ENCODE data around the gene PKN2. TPM values are rescaled to one million over a fixed set of nuclear protein-coding genes. Genes with fewer than 3 reads are reported as not detected.
A peak's percentile ranks its signal among the peaks of the same experiment; 100 is the strongest.

The PKN2 gene
- total RNA-seq, 1 donor from 2014 or later, result 29.8 TPM

GRCh38 chr1:88746916-88747315, 62.8 kb downstream of the PKN2 start:
- Mint-ChIP-seq H3K4me3 (ENCODE audit: unreplicated experiment) (no peak overlapping the region), H3K36me3 (ENCODE audit: low read depth) (peaks cover 8% of the 10 kb centered on the region), H3K9me3 (ENCODE audit: low read depth) (no peaks in the 10 kb centered on the region), H3K4me1 (ENCODE audit: low read depth) (peaks cover 10% of the 10 kb centered on the region), H3K27me3 (ENCODE audit: low read depth) (no peaks in the 10 kb centered on the region), H3K27ac (ENCODE audit: unreplicated experiment) (no peak overlapping the region)
- DNase-seq (ENCODE audit: low spot score), result no peak
- TF ChIP-seq CTCF (IDR thresholded peaks at IDR 0.05), result no peak

- H3K27ac Mint-ChIP-seq (ENCODE audit: unreplicated experiment), result no peak overlapping the region
- no peaks in the 10 kb centered on the region for H3K4me1 Mint-ChIP-seq (ENCODE audit: low read depth)
- DNase-seq (ENCODE audit: low spot score), result no peak
- H3K36me3 Mint-ChIP-seq (ENCODE audit: low read depth), result peaks cover 3% of the 10 kb centered on the region
- no peaks in the 10 kb centered on the region for H3K27me3 Mint-ChIP-seq (ENCODE audit: low read depth)
- TF ChIP-seq CTCF (IDR thresholded peaks at IDR 0.05), result no peak
- H3K9me3 Mint-ChIP-seq (ENCODE audit: low read depth), result no peaks in the 10 kb centered on the region
- no peak overlapping the region for H3K4me3 Mint-ChIP-seq (ENCODE audit: unreplicated experiment)
Observed at GRCh38 chr1:88751714-88752113, 67.6 kb downstream of the PKN2 start.

GRCh38 chr1:88753506-88753905, 69.4 kb downstream of the PKN2 start:
- no peak for TF ChIP-seq CTCF (IDR thresholded peaks at IDR 0.05)
- no peaks in the 10 kb centered on the region for H3K27me3 Mint-ChIP-seq (ENCODE audit: low read depth)
- no peaks in the 10 kb centered on the region for H3K4me1 Mint-ChIP-seq (ENCODE audit: low read depth)
- peaks cover 3% of the 10 kb centered on the region for H3K36me3 Mint-ChIP-seq (ENCODE audit: low read depth)
- H3K4me3 Mint-ChIP-seq (ENCODE audit: unreplicated experiment), result no peak overlapping the region
- DNase-seq (ENCODE audit: low spot score), result no peak
- H3K27ac Mint-ChIP-seq (ENCODE audit: unreplicated experiment), result no peak overlapping the region
- no peaks in the 10 kb centered on the region for H3K9me3 Mint-ChIP-seq (ENCODE audit: low read depth)

- H3K27me3 Mint-ChIP-seq (ENCODE audit: low read depth), result no peaks in the 10 kb centered on the region
- H3K27ac Mint-ChIP-seq (ENCODE audit: unreplicated experiment), result peak overlapping the region; percentile 90
- no peak for DNase-seq (ENCODE audit: low spot score)
- peak overlapping the region; percentile 5 for H3K4me3 Mint-ChIP-seq (ENCODE audit: unreplicated experiment)
- peaks cover 4% of the 10 kb centered on the region for H3K9me3 Mint-ChIP-seq (ENCODE audit: low read depth)
- TF ChIP-seq CTCF (IDR thresholded peaks at IDR 0.05), result no peak
- H3K36me3 Mint-ChIP-seq (ENCODE audit: low read depth), result peaks cover 2% of the 10 kb centered on the region
- peaks cover 29% of the 10 kb centered on the region for H3K4me1 Mint-ChIP-seq (ENCODE audit: low read depth)
Observed at GRCh38 chr1:88763649-88764406, 79.8 kb downstream of the PKN2 start.

GRCh38 chr1:88768187-88768586, 84.1 kb downstream of the PKN2 start:
- no peak for TF ChIP-seq CTCF (IDR thresholded peaks at IDR 0.05)
- Mint-ChIP-seq H3K27me3 (ENCODE audit: low read depth) (no peaks in the 10 kb centered on the region), H3K9me3 (ENCODE audit: low read depth) (peaks cover 4% of the 10 kb centered on the region), H3K27ac (ENCODE audit: unreplicated experiment) (no peak overlapping the region), H3K4me1 (ENCODE audit: low read depth) (peaks cover 21% of the 10 kb centered on the region), H3K4me3 (ENCODE audit: unreplicated experiment) (no peak overlapping the region), H3K36me3 (ENCODE audit: low read depth) (peaks cover 2% of the 10 kb centered on the region)
- DNase-seq (ENCODE audit: low spot score), result no peak
